ENCODE results near the gene CDK2. TPM values are rescaled to one million over a fixed set of nuclear protein-coding genes. Genes with fewer than 3 reads are reported as not detected.
"Not testable (repeated sequence)": the region's sequence is repeated elsewhere in the genome, so short reads cannot be mapped to it uniquely, and the experiment has no call there.

CDK2 gene
- total RNA-seq, 1 donor from 2014 or later = 108 TPM

DNA sequence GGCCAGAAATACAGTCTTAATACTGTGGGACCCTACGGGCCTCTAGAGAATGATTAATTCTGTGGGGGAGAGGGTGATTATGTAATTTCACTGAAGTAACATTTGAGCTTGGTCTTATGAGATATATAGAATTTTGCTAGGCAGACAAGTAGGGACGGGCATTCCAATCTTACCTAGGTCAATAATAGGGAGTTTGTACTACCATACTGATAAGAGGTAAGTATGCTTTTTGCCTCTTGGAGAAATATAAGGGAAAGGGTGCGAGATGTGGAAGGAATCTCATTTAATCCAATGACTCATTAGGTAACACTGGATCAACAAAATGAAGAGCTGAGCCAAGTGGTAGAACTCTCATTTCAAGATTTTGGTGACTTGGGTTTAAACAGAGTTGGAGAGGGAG is 12.4 kb downstream of the CDK2 start:
- Mint-ChIP-seq H3K36me3 (ENCODE audit: low read depth) (peaks cover 32% of the 10 kb centered on the region), H3K4me3 (no peak overlapping the region), H3K27ac (no peak overlapping the region), H3K9me3 (no peaks in the 10 kb centered on the region), H3K27me3 (no peaks in the 10 kb centered on the region), H3K4me1 (peaks cover 25% of the 10 kb centered on the region)
- intact Hi-C loops (cut with micrococcal nuclease) = no loop called here
- no peak for DNase-seq

GRCh38 chr12:55981882-55982281 is 15.3 kb downstream of the CDK2 start:
- H3K27ac Mint-ChIP-seq; H3K9me3 Mint-ChIP-seq; intact Hi-C loops (cut with micrococcal nuclease); H3K4me3 Mint-ChIP-seq; DNase-seq; H3K27me3 Mint-ChIP-seq: not testable (repeated sequence)
- peaks cover 38% of the 10 kb centered on the region for H3K36me3 Mint-ChIP-seq (ENCODE audit: low read depth)
- peaks cover 18% of the 10 kb centered on the region for H3K4me1 Mint-ChIP-seq

DNA sequence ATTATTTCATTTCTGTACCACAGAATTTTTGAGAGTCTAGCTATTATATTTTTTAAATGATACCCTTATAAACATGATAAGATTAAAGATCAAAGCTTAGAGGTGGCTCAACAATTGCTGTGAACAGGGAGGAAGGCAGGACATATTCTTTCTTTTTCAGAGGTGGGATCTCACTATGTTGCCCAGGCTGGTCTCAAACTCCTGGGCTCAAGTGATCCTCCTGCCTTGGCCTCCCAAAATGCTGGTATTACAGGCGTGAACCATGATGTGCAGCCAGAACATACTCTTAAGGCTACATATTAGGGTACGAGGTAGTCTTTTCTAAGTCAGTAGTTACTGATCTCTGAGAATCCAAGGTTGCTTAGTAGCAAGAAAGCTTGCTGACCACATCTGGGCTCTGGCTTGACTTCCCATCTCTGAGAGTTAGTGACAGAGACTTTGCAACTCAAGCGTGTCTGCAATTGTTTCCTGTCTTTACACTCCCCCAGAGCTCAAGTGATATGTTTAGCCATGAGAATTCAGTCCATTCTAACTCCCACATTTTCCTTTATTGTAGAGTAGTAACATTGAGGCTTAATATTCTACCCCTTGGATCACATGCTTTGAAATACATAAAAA is 15.8 kb downstream of the CDK2 start:
- peaks cover 38% of the 10 kb centered on the region for H3K36me3 Mint-ChIP-seq (ENCODE audit: low read depth)
- no peak overlapping the region for H3K27ac Mint-ChIP-seq

GRCh38 chr12:55983232-55983842 is 16.7 kb downstream of the CDK2 start:
- H3K4me1 Mint-ChIP-seq = peaks cover 13% of the 10 kb centered on the region
- no peak overlapping the region for H3K4me3 Mint-ChIP-seq
- no peak for DNase-seq
- intact Hi-C loops (cut with micrococcal nuclease) = no loop called here
- no peaks in the 10 kb centered on the region for H3K27me3 Mint-ChIP-seq
- H3K36me3 Mint-ChIP-seq (ENCODE audit: low read depth) = peaks cover 40% of the 10 kb centered on the region
- H3K9me3 Mint-ChIP-seq = no peaks in the 10 kb centered on the region
- H3K27ac Mint-ChIP-seq = no peak overlapping the region

More for the DNA sequence above, 15.8 kb downstream of the CDK2 start:
- H3K4me3 Mint-ChIP-seq = no peak overlapping the region
- no peak for DNase-seq
- intact Hi-C loops (cut with micrococcal nuclease) = no loop called here
- peaks cover 18% of the 10 kb centered on the region for H3K4me1 Mint-ChIP-seq
- H3K27me3 Mint-ChIP-seq = no peaks in the 10 kb centered on the region
- no peaks in the 10 kb centered on the region for H3K9me3 Mint-ChIP-seq

GRCh38 chr12:55984861-55985260 is 18.2 kb downstream of the CDK2 start:
- Mint-ChIP-seq H3K27me3 (no peaks in the 10 kb centered on the region), H3K27ac (no peak overlapping the region), H3K4me1 (peaks cover 8% of the 10 kb centered on the region), H3K9me3 (no peaks in the 10 kb centered on the region), H3K4me3 (no peak overlapping the region), H3K36me3 (ENCODE audit: low read depth) (peaks cover 48% of the 10 kb centered on the region)
- no peak for DNase-seq
- intact Hi-C loops (cut with micrococcal nuclease) = no loop called here

DNA sequence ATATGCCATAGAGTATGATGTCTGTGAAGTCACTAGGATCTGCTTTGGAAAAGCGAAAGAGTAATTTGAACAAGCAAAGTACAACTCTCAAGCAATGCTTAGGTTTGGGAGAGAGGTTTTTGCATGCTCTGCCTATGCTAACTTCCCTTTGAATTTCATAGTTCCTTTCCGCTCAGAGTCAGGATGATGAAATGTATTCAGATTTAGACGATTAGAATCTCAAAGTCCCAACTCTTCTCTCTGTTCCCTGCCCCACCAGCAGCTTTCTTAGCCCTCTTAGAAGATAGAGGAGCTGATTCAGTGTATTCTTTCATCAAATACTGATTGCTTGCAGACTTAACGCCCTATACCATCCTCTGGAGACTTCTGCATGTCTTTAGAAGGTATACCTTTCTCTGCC is 18.7 kb downstream of the CDK2 start:
- intact Hi-C loops (cut with micrococcal nuclease) = no loop called here
- H3K4me1 Mint-ChIP-seq = peaks cover 5% of the 10 kb centered on the region
- DNase-seq = no peak
- no peaks in the 10 kb centered on the region for H3K27me3 Mint-ChIP-seq
- H3K27ac Mint-ChIP-seq = no peak overlapping the region
- H3K36me3 Mint-ChIP-seq (ENCODE audit: low read depth) = peaks cover 49% of the 10 kb centered on the region
- H3K9me3 Mint-ChIP-seq = no peaks in the 10 kb centered on the region
- no peak overlapping the region for H3K4me3 Mint-ChIP-seq

- H3K4me3 Mint-ChIP-seq; H3K9me3 Mint-ChIP-seq; H3K4me1 Mint-ChIP-seq; H3K27ac Mint-ChIP-seq; intact Hi-C loops (cut with micrococcal nuclease); DNase-seq; H3K27me3 Mint-ChIP-seq: not testable (repeated sequence)
- peaks cover 50% of the 10 kb centered on the region for H3K36me3 Mint-ChIP-seq (ENCODE audit: low read depth)
Measured at GRCh38 chr12:55985976-55986375, 19.3 kb downstream of the CDK2 start.

DNA sequence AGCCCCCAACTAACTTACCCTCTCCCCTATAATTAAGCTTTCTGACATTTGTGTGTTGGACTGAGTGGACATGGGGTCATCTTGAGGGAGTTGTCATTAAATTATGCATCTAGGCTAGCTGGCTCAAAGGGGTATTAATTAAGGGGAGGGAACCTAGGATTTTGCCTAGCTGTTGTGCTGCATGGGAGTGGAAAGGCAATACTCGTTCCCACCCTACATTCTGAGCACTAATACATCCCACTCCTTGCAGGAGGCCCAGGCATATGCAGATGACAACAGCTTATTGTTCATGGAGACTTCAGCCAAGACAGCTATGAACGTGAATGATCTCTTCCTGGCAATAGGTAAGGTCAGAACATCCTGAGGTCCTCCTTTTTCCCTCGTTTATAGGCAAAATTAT is 24.5 kb downstream of the CDK2 start:
- no peak for DNase-seq
- Mint-ChIP-seq H3K4me3 (no peak overlapping the region), H3K27me3 (no peaks in the 10 kb centered on the region), H3K9me3 (no peaks in the 10 kb centered on the region), H3K36me3 (ENCODE audit: low read depth) (peaks cover 55% of the 10 kb centered on the region), H3K4me1 (peaks cover 6% of the 10 kb centered on the region), H3K27ac (no peak overlapping the region)
- intact Hi-C loops (cut with micrococcal nuclease) = no loop called here

GRCh38 chr12:55993230-55993853 is 26.7 kb downstream of the CDK2 start:
- H3K27me3 Mint-ChIP-seq = no peaks in the 10 kb centered on the region
- intact Hi-C loops (cut with micrococcal nuclease) = no loop called here
- peaks cover 45% of the 10 kb centered on the region for H3K36me3 Mint-ChIP-seq (ENCODE audit: low read depth)
- peak overlapping the region; percentile 12 for H3K27ac Mint-ChIP-seq
- no peak for DNase-seq
- H3K9me3 Mint-ChIP-seq = no peaks in the 10 kb centered on the region
- peaks cover 22% of the 10 kb centered on the region for H3K4me1 Mint-ChIP-seq
- H3K4me3 Mint-ChIP-seq = no peak overlapping the region

GRCh38 chr12:55995366-55995765 is 28.7 kb downstream of the CDK2 start:
- Mint-ChIP-seq H3K27ac (no peak overlapping the region), H3K36me3 (ENCODE audit: low read depth) (peaks cover 27% of the 10 kb centered on the region), H3K27me3 (no peaks in the 10 kb centered on the region), H3K4me1 (peaks cover 28% of the 10 kb centered on the region), H3K9me3 (no peaks in the 10 kb centered on the region), H3K4me3 (no peak overlapping the region)
- intact Hi-C loops (cut with micrococcal nuclease) = no loop called here
- DNase-seq = no peak

- intact Hi-C loops (cut with micrococcal nuclease) = loop anchor here (1.0 to 2.0 kb wide), 5 partner anchors 33 to 258 kb away; partner anchors contain the start of genes PA2G4, RPS26 and ZC3H10
- Mint-ChIP-seq H3K4me1 (peaks cover 28% of the 10 kb centered on the region), H3K27me3 (no peaks in the 10 kb centered on the region), H3K36me3 (ENCODE audit: low read depth) (peaks cover 18% of the 10 kb centered on the region), H3K9me3 (no peaks in the 10 kb centered on the region), H3K27ac (peak overlapping the region; percentile 37), H3K4me3 (peak overlapping the region; percentile 87)
- DNase-seq = peak; percentile 89
Measured at GRCh38 chr12:55996201-55996714, 29.6 kb downstream of the CDK2 start.

GRCh38 chr12:55996715-55997534 is 30.3 kb downstream of the CDK2 start, which contains the start of gene SUOX:
Gene SUOX, plus strand, starts transcription at chr12:55997276. Its CDS starts 4,946 bp downstream, at chr12:56002222.
- Mint-ChIP-seq H3K36me3 (ENCODE audit: low read depth) (peaks cover 12% of the 10 kb centered on the region), H3K4me3 (peak within 1 kb of the TSS; percentile 87), H3K27ac (peak within 1 kb of the TSS; percentile 53), H3K27me3 (no peaks in the 10 kb centered on the region), H3K4me1 (peaks cover 28% of the 10 kb centered on the region), H3K9me3 (no peaks in the 10 kb centered on the region)
- intact Hi-C loops (cut with micrococcal nuclease) = loop anchor here (1.0 to 2.0 kb wide), 5 partner anchors 32 to 259 kb away; partner anchors contain the start of genes PA2G4, RPS26 and ZC3H10
- DNase-seq = peak; percentile 86

DNA sequence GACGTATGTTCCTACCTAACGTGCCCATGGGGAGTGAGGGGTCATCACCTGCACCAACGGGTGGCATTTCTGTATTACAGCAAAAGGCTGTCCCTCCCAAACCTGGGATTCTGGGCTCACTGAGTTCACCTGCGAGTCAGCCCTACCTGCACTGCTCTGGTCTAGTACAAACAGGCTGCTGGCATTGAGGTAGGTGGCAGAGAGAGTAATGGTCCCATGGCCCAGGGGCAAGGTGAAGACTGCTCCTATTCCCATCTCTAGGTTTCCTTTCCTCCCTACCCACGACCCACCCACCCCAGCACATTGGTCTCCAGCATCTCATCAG is 30.9 kb downstream of the CDK2 start:
- Mint-ChIP-seq H3K27ac (no peak overlapping the region), H3K27me3 (no peaks in the 10 kb centered on the region), H3K36me3 (ENCODE audit: low read depth) (peaks cover 9% of the 10 kb centered on the region), H3K4me1 (peaks cover 28% of the 10 kb centered on the region), H3K4me3 (peak overlapping the region; percentile 87), H3K9me3 (no peaks in the 10 kb centered on the region)
- intact Hi-C loops (cut with micrococcal nuclease) = loop anchor here (2.0 kb wide), 1 partner anchor 121 kb away; the partner anchor contains the start of gene ZC3H10
- DNase-seq = no peak
